HG03378 (cell line): ENCODE measurements around the gene ST3GAL3.

Experiments
- ATAC-seq: cut with Tn5 transposase; IDR thresholded peaks from one replicate; pipeline ENCODE4 v1.9.1; 2021; ENCODE audit warnings: mild to moderate bottlenecking, moderate library complexity; ENCODE audit not compliant: unreplicated experiment

ST3GAL3 gene

DNA sequence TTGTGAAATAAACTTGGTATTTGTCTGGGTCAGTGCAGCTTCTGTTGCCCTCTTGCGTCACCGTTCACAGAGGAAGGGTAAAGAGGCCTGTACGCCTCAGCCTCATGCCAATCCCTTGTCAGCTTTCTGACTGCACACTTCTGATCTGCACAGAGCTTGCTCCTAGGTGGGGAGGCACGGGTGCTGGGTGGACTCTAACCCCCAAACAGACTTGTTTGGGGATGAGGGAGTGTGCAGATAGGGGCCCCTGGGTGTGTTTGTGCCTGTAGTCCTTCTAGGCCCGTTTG, 270.9 kb downstream of the ST3GAL3 start:
- no peak for ATAC-seq

DNA sequence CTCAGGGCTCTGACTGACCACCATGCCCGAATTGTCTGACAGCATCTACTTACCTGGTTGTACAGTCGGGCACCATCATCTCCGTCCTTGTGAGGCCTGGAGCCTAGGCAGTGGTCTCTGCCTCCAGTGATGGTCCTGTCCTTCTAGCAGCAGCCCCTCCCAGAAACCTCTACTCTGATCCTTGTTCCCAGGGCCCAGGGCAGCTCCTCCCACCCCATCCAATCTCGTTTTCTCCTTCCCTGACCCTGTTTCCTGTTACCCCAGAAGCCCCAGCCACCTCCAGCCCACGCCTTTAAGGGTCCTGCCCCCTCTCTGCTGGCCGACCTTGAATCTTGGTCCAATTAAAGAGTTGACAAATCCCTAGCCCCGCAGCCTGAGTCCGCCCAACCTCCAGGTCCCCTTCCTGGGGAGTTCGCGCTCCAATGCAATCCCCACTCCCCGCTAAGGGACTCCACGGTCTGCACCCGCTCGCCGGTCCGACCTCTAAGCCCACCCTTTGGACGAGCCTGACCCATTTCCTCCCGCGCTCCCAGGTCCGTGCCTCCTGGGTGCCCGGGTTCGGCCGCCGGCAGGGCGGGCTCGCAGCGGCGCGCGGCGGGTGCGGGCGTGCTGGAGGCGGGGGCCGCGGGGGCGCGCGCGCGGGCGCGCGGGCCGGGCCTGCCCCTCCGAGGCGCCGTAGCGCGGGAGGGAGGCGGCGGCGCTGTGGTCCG, 271.4 kb downstream of the ST3GAL3 start, which contains the start of gene B4GALT2:
TSS of gene B4GALT2 (plus strand) at position 660 of the 710 bp plus-strand sequence. CDS start 1,951 bp downstream, outside the sequence.
- ATAC-seq, result no peak

DNA sequence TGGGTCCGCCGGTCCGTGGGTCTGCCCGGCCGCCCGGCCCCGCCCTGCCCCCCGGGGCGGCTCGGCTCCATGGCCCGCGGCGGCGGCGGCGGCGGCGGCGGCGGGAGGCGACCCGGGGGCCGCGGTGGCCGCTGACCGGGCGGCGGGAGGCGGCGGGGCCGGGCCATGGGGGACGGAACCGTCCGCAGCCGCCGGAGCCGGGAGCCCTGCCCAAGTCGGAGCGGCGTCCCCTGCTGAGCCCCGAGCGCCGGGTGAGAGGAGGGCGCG, 271.9 kb downstream of the ST3GAL3 start:
- ATAC-seq, result no peak

DNA sequence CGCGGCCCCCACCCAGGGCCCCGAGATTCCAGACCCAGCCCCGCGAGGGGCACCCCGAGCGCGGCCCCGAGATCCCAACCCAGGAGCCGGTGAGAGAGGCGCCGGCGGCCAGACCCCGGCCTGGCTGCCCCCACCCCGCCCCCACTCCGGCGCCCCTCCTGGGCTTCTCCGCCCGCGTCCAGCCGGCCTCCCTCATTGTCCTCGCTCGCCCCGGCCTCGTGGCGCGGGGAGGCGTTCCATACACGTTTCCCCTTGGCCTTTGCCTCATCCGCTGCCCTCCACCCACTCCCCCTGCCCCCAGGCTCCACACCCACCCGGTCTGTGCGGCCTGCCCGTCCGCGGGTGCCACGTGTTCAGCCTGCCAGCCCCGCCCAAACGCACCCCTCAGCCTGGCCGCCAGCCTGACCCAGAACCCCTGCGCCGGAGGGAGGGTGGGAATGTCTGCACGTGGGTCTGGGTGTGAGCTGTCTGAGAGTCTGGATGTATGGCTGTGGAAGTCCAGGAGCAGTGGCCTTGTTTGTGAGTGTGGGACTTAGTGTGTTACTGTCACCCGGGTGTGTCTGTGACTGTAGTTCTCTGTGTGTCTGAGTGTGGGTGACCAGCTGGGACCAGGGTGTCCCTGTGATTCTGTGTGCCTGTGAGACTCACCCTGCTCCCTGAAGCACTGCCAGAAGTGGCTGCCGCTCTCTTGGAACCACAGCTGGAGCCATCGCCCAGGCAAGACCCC, 272.4 kb downstream of the ST3GAL3 start:
- no peak for ATAC-seq

DNA sequence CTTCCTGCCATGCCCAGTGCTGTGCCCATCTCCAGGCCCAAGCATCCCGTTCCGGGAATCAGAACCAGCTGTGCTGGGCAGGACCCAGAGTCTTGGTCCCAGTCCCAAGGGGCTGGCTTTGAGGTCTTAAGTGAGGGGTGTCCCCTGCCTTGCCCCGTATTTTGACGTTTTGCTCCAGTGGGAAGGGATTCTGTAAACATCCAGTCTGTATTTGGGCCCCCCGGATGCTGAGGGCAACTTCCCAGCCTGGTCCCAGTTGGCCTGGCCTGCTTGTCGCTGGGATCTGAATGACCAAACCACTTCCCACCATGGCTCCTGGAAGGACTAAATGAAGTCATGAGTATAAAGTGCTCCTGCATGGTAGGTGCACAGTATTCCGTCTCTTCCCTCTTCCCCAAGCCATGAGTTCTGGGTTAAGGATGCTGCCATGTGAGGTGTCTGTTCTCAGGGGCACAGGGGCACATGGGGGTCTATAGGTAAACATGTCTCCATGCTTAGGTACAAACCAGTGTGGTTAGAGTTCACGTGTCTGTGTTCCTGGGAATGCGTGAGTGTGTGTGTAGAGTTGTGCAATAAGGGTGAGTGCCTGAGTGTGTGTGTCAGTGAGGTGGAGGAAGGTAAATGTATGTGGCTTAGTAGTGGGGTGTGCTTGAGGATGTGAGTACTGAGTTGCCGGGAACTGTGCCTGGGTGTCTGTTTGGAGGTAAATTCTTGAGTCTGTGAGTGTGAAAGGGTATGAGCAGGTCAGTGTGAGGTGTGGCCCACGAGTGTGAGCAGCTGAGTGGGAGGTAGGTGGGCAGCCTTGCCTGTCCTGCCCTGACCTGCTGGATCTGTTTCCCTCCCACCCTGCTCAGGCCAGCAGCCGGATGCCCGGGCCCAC, 273.2 kb downstream of the ST3GAL3 start:
- no peak for ATAC-seq
